Endothelial cell of umbilical vein (primary cell): ENCODE data around the gene RGS4.

Experiments
- CTCF ChIP-seq, 2 donors: IDR thresholded peaks; 1 replicate in 1 of 2; 2 replicates in 1 of 2; pipeline ENCODE4 v1.5.1; 2011; ENCODE audit warnings: low read length in 2 of 2, mild to moderate bottlenecking in 2 of 2, moderate library complexity in 2 of 2, control low read depth in 1 of 2, inconsistent platforms in 1 of 2, low read depth in 1 of 2; ENCODE audit not compliant: insufficient read depth in 1 of 2; ENCODE audit errors: extremely low read depth in 1 of 2
- EZH2 ChIP-seq: IDR thresholded peaks from 2 replicates; pipeline ENCODE4 v1.6.1; 2012; ENCODE audit warnings: borderline replicate concordance, low read depth, mild to moderate bottlenecking, moderate library complexity, low read length, inconsistent platforms; ENCODE audit not compliant: severe bottlenecking
- POLR2A ChIP-seq: IDR thresholded peaks from 2 replicates; pipeline ENCODE4 v1.6.1; 2012; ENCODE audit warnings: low read depth, mild to moderate bottlenecking, control low read depth, low read length
- POLR2AphosphoS5 ChIP-seq: IDR thresholded peaks from 2 replicates; pipeline ENCODE4 v1.6.1; 2012; ENCODE audit warnings: low read depth, mild to moderate bottlenecking, control low read depth, low read length, moderate library complexity; ENCODE audit not compliant: insufficient read depth

GRCh38 chr1:163050496-163050895, 18.7 kb upstream of the RGS4 start:
- TF ChIP-seq EZH2 (no peak), POLR2AphosphoS5 (no peak), CTCF (IDR thresholded peaks at IDR 0.05; ENCODE audit: extremely low read depth in 1 of 2, insufficient read depth in 1 of 2, low read depth in 1 of 2, low read length in 2 of 2) (no peak), POLR2A (no peak)
